ENCODE results near the gene LRRC42.

- TF ChIP-seq, protein P1, sequence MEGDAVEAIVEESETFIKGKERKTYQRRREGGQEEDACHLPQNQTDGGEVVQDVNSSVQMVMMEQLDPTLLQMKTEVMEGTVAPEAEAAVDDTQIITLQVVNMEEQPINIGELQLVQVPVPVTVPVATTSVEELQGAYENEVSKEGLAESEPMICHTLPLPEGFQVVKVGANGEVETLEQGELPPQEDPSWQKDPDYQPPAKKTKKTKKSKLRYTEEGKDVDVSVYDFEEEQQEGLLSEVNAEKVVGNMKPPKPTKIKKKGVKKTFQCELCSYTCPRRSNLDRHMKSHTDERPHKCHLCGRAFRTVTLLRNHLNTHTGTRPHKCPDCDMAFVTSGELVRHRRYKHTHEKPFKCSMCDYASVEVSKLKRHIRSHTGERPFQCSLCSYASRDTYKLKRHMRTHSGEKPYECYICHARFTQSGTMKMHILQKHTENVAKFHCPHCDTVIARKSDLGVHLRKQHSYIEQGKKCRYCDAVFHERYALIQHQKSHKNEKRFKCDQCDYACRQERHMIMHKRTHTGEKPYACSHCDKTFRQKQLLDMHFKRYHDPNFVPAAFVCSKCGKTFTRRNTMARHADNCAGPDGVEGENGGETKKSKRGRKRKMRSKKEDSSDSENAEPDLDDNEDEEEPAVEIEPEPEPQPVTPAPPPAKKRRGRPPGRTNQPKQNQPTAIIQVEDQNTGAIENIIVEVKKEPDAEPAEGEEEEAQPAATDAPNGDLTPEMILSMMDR (IDR thresholded peaks at IDR 0.05) = no peak
- TF ChIP-seq EZH2 (IDR thresholded peaks at IDR 0.05) (no peak), EZH2phosphoT487 (IDR thresholded peaks at IDR 0.05) (no peak)
Observed at GRCh38 chr1:53986458-53986857, 40.3 kb downstream of the LRRC42 start.
